ENCODE results near the gene MTR. TPM values are rescaled to one million over a fixed set of nuclear protein-coding genes. Genes with fewer than 3 reads are reported as not detected.
A peak's percentile ranks its signal among the peaks of the same experiment; 100 is the strongest.

The MTR gene
- total RNA-seq, 1 donor from 2014 or later, result 49.0 TPM

DNA sequence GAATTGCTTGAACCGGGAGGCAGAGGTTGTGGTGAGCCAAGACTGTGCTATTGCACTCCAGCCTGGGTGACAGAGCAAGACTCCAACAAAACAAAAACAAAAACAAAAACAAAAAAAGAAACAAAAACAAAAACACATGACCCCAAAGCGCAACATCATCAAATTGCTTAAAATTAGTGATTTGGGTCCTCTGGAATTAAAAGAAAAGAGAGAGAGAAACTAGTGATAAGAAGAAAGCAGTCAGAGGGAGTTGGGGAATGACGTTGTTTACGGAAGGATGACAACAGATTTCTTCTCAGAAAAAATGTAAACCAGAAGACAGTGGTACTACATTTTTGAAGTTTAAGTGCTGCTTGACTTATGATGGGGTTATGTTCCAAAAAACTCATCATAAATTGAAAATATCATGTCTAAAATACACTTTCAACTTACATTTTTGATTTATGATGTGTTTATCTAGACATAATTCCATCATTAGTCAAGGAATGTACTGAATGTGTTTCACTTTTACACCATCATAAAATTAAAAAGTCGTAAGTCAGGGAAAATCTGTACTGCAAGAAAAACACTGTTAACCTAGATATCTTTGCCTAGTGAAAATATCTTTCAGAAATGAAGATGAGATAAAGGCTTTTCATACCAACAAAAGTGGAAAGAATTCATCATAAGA is 121.2 kb downstream of the MTR start:
- DNase-seq (ENCODE audit: missing footprints) (no peak), ATAC-seq (no peak)
- intact Hi-C loops (cut with DNase I), result no loop called here

GRCh38 chr1:236917448-236917847 is 122.4 kb downstream of the MTR start:
- DNase-seq (ENCODE audit: missing footprints) (no peak), ATAC-seq (no peak)
- intact Hi-C loops (cut with DNase I), result no loop called here

DNA sequence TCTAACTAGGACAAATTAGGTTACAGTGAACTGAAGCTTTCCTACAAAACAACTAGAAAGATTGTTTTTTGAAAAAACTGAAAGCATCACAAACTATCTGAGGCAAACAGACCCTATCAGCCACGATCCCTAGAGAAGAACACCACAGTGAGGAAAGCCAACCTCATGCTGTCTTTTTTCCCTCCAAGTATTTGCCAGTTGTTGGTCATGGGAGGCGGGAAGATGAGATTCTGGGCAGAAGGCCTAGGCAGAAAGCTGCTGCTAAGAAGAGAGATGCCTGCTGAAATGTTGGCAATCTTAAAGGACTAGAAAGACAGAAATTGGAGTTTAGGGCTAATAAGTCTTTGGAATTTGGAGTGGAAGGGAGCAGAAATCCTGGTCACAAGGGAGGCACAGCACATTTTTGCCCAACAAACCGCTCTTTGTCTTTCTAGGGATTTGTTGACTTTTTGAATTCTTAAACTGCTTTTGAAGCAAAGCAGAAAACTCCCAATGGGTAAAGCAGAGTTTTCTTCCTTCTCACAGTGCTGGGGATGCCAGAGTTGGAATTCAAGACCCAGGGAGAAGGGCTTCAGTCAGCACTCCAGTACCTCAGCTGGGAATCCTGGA is 125.3 kb downstream of the MTR start:
- no peak for DNase-seq (ENCODE audit: missing footprints)
- ATAC-seq, result no peak
- intact Hi-C loops (cut with DNase I), result no loop called here

DNA sequence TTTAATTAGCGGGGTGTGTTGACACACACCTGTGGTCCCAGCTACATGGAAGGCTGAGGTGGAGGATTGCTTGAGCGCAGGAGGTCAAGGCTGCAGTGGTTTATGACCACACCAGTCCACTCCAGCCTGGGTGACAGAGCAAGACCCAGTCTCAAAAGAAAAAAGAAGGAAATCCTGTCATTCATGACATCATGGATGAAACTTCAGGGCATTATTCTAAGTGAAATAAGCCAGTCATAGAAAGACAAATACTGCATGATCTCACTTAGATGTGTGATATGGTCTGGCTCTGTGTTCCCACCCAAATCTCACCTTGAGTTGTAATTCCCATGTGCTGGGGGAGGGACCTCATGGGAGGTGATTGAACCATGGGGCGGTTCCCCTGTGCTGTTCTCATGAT is 126.5 kb downstream of the MTR start:
- intact Hi-C loops (cut with DNase I), result no loop called here
- no peak for DNase-seq (ENCODE audit: missing footprints)

GRCh38 chr1:236922190-236922589 is 127.1 kb downstream of the MTR start:
- no peak for DNase-seq (ENCODE audit: missing footprints)
- intact Hi-C loops (cut with DNase I), result no loop called here
- ATAC-seq, result peak; percentile 48

More for the DNA sequence above, 126.5 kb downstream of the MTR start:
- ATAC-seq, result no peak

- no peak for ATAC-seq
- intact Hi-C loops (cut with DNase I), result no loop called here
- no peak for DNase-seq (ENCODE audit: missing footprints)
Observed at GRCh38 chr1:236925386-236925785, 130.3 kb downstream of the MTR start.

GRCh38 chr1:236930503-236930902 is 135.4 kb downstream of the MTR start:
- intact Hi-C loops (cut with DNase I), result no loop called here
- DNase-seq (ENCODE audit: missing footprints) (no peak), ATAC-seq (no peak)

GRCh38 chr1:236938760-236939159 is 143.7 kb downstream of the MTR start:
- intact Hi-C loops (cut with DNase I), result no loop called here
- ATAC-seq, result peak; percentile 64

DNA sequence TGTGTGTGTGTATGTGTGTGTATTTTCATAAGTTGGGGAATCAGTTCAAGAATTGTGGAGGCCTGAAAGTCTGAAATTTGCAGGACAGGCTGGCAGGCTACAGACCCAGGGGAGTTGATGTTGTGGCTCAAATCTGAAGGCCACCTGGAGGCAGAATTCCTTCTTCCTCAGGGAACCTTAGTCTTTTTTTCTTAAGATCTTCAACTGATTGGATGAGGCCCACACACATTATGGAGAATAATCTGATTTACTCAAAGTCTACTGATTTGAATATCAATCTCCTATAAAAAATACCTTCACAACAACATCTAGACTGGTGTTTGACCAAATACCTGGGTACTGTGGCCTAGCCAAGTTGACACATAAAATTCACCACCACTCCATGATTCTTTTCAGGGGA is 147.3 kb downstream of the MTR start:
- ATAC-seq (no peak), DNase-seq (ENCODE audit: missing footprints) (no peak)
- intact Hi-C loops (cut with DNase I), result no loop called here

More at GRCh38 chr1:236938760-236939159, 143.7 kb downstream of the MTR start:
- DNase-seq (ENCODE audit: missing footprints), result no peak

DNA sequence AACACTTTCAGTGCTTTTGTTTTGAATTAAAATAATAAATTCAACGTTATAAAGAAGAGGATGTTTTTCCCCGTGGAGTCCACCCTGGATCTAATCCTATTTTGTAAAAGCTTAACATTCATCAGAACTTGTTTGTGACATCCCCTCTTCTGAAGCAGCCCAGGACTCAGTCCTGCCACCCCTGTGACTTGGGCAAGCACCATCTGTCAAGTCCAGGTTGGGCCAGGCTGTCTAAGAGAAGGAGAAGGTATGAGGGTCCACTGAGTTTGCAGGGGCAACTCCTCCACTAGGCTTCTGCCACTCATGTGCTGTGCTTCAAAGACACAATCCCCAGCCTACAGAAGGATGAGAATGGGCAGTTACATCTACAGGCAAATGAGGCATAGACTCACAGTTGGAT is 149.5 kb downstream of the MTR start:
- no peak for ATAC-seq
- no peak for DNase-seq (ENCODE audit: missing footprints)
- intact Hi-C loops (cut with DNase I), result no loop called here

DNA sequence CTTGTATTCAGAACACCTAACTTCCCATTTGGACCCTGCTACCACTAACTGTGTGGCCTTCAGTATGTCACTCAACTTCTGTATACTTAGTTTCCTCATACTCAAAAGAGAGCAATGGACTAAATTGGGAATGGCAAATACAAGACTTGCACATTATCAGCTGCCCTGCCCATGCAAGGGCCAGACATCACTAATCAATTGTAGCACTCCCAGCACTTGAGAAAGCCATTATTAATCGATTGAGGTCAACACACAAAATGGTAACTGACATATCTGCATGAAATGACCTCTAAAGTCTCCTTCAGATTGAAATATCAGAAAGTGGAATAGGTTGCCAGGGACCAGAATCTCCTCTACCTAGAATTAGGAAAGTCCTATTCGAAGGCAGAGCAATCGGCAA is 149.9 kb downstream of the MTR start:
- no peak for DNase-seq (ENCODE audit: missing footprints)
- no peak for ATAC-seq
- intact Hi-C loops (cut with DNase I), result no loop called here

- ATAC-seq (peak; percentile 21), DNase-seq (ENCODE audit: missing footprints) (no peak)
- intact Hi-C loops (cut with DNase I), result no loop called here
Observed at GRCh38 chr1:236947794-236948193, 152.7 kb downstream of the MTR start.

DNA sequence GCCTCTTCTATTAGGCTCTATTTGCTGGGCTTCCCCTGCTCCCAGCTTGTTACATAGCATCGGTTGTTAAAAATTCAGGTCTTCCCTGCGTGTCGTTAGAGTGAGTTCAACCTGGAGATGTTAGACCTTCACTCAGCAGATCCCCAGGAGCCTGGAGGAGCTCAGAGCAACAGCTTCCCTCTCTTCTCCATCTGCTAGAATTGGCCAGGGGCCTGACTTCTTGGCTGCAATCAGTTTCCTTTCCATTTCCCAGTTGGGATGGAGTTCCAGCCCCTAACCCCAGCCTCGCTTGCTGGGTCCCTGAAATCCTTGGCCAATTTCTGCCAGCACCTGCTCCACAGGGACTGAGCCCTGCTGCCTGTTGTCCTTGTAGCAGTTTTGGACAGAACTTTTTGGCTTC is 153.3 kb downstream of the MTR start:
- intact Hi-C loops (cut with DNase I), result no loop called here
- DNase-seq (ENCODE audit: missing footprints), result no peak
- no peak for ATAC-seq

DNA sequence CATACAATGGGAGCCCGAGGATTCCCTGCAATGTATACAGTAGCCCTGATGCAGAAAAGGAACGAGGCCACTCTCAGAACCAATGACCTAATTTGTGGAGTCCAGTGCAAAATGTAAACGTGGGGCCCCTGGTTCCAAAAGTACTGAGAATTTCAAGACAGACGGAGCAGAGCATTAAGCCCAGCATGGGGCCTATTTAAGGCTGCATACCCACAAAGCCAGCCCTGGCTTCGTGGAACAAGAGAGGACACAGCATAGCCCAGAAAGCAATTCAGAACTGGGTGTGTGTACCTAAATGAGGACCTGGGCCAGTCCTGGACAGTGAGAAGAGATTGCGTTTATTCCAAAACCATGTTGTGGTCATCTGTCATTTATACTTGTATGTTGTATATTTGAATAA is 153.9 kb downstream of the MTR start:
- no peak for ATAC-seq
- no peak for DNase-seq (ENCODE audit: missing footprints)
- intact Hi-C loops (cut with DNase I), result no loop called here

- intact Hi-C loops (cut with DNase I), result no loop called here
- no peak for DNase-seq (ENCODE audit: missing footprints)
- no peak for ATAC-seq
Observed at GRCh38 chr1:236950365-236950764, 155.3 kb downstream of the MTR start.

DNA sequence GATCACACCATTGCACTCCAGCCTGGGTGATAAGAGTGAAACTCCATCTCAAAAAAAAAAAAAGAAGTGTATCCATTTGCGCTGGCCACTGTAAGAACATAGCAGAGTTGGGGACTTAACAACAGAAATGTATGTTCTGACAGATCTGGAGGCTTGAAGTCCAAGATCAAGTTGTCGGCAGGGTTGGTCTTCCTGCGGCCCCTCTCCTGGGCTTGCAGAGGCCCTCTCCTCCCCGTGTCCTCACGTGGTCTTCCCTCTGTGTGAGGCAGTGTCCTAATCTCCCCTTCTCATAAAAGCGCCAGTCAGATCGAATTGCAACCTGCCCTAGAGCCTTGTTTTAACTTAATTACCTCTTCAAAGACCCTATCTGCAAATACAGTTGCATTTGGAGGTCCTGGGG is 156.6 kb downstream of the MTR start:
- ATAC-seq (no peak), DNase-seq (ENCODE audit: missing footprints) (no peak)
- intact Hi-C loops (cut with DNase I), result no loop called here

DNA sequence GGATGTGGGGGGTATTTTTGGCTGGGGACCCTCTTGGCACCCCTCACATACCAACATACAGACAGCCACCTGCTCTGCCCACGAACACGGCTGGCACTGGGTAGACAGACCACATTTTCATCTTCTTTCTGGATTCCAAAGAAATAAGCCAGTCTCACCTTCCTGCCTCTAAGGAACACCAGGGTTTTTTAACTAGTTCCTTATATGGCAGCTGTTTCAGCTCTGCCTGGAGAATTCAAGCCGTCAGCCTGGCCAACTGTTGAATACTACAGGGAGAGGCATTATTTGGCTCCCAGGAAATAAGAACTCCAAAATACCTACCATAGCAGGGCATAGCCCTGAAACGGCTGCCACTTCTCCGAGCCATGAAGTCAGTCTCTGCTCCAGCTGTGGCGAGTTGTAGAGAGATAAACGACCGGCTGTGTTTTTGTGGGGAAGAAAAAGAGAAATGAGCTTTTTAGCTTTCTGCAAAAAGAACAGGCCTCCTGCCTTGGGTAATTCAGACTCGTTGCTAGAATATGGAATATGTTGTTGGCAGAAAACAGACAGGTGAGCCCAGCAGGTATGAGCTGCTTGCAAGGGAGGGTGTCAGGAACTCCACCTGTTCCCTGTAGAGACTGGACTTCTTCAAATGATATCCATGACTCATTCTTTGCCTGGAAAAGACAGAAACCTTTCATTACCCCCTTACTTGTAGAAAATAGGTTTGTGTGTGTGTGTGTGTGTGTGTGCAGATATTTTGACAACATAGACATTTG is 157.3 kb downstream of the MTR start:
- intact Hi-C loops (cut with DNase I), result no loop called here
- ATAC-seq, result peak; percentile 36
- no peak for DNase-seq (ENCODE audit: missing footprints)

DNA sequence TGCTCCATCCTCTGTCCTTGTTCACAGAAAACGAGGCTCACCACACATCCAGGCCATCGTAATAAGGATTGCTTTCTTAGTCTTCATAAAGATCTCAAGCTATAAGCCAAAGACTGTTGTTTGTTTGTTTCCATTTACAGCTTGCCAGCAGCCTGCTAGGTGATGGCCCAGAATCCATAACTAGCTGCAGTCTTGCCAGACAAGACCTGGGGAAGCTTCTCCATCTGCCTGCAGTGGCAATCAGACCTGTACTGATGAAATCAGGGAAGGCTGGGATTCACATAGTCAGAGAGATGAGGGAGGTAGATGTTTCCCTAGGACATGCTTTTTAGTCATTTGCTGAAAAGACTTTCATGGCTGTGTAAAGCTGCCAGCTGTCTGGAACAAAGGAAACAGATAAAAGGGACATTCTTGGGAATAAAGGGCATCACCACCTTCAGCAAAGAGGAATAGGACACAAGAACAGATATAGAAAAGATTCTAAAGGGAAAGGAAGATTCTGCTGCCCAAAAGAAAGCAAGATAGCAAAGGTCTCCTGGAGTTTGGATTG is 158.1 kb downstream of the MTR start:
- intact Hi-C loops (cut with DNase I), result no loop called here
- ATAC-seq (no peak), DNase-seq (ENCODE audit: missing footprints) (no peak)

Measured in Right ventricle myocardium inferior (tissue), 1 donor.